ENCODE measurements around the gene OR12D1. TPM values are rescaled to one million over a fixed set of nuclear protein-coding genes. Genes with fewer than 3 reads are reported as not detected.
"Not testable (repeated sequence)": the region's sequence is repeated elsewhere in the genome, so short reads cannot be mapped to it uniquely, and the experiment has no call there.

The OR12D1 gene
- not detected in 2 replicates for total RNA-seq (2014; rRNA removed; shearing (Covaris generic))
- polyA plus RNA-seq (2015; cell fraction: cytosol; rRNA removed), result not detected in 2 replicates
- not detected in 2 replicates for polyA plus RNA-seq (2015; cell fraction: nucleus; rRNA removed)

GRCh38 chr6:29414588-29414987 is at the start of gene OR12D1:
Gene OR12D1 (plus strand): TSS chr6:29414928.
- in situ Hi-C loops (cut with HindIII; ENCODE audit: low pct_unique_long_range_greater_than_20kb, low sequenced_read_pairs), result no loop called here
- DNase-seq (ENCODE audit: low read depth, low spot score), result peak; percentile 50

GRCh38 chr6:29368765-29369164 is 46.0 kb upstream of the OR12D1 start, which contains the start of gene OR5V1:
Gene OR5V1 (minus strand): TSS chr6:29368865. CDS start chr6:29356195, 12,670 bp downstream.
- no peak for DNase-seq (ENCODE audit: low read depth, low spot score)
- in situ Hi-C loops (cut with HindIII; ENCODE audit: low pct_unique_long_range_greater_than_20kb, low sequenced_read_pairs), result no loop called here

DNA sequence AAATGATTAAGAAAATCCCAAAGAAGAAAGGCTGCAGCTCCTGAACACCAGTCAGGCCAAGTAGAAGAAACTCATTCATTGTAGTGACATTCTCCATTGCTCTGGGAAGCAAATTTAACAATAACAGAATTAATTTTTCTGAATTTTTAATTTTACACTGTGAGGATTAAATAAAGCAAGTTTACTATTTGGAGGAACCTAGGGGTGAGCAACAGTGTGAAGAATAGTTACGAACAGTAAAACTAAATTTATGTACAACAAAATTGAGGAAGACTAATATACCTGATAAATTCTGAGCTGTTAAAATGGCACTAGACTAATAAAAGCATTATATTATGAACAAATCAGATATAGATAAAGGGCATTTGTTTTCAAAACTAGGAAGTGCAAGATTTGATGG is 39.5 kb upstream of the OR12D1 start, which contains the start of gene OR12D3:
TSS of gene OR12D3 (minus strand) at position 101 of the 400 bp plus-strand sequence. CDS start at position 97, 4 bp downstream.
- in situ Hi-C loops (cut with HindIII; ENCODE audit: low pct_unique_long_range_greater_than_20kb, low sequenced_read_pairs), result no loop called here
- DNase-seq (ENCODE audit: low read depth, low spot score), result no peak

GRCh38 chr6:29376003-29376402 is 38.7 kb upstream of the OR12D1 start:
- in situ Hi-C loops (cut with HindIII; ENCODE audit: low pct_unique_long_range_greater_than_20kb, low sequenced_read_pairs), result no loop called here
- peak; percentile 60 for DNase-seq (ENCODE audit: low read depth, low spot score)

DNA sequence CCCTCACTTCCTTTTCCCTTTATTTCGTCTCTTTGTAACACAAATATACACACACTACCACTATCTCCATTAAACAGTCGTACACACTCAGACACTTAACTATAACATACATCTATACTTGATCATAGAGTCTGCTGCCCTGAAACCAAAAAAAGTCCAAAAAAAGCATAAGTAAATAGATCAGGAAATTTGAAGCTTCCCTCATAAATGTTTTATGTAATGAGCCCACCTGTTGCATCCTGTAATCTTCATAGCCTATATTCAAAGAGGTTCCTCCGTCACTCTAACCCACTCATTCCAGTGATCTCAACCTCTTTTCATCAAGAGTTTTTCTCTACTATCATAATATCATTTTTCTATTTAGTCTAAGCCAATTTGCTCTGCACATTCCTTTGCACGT is 26.2 kb upstream of the OR12D1 start:
- DNase-seq (ENCODE audit: low read depth, low spot score), result no peak
- in situ Hi-C loops (cut with HindIII; ENCODE audit: low pct_unique_long_range_greater_than_20kb, low sequenced_read_pairs), result no loop called here

DNA sequence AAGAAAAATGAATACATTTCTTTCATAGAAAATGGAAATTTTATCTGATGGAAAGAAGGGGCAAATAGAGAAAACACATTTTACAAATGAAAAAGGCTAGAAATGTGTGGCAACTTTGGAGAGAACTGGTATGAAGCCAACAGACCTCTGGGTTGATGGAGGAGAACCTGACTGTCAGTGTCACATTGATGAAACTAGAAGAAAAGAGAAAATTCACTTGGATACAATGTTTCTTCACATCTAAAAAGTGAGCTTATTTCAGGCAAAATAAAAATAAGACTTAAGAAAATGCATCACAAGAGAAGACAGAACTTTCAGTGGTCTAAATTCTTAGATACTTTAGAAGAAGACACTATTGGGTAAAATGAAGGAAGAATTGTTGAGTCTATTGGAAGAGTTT is 19.4 kb upstream of the OR12D1 start, which contains the start of gene OR12D2:
TSS of gene OR12D2 (plus strand) at position 301 of the 400 bp plus-strand sequence. CDS start 1,069 bp downstream, outside the sequence.
- in situ Hi-C loops (cut with HindIII; ENCODE audit: low pct_unique_long_range_greater_than_20kb, low sequenced_read_pairs), result no loop called here

GRCh38 chr6:29399525-29399924 is 15.2 kb upstream of the OR12D1 start:
- DNase-seq (ENCODE audit: low read depth, low spot score), result no peak
- in situ Hi-C loops (cut with HindIII; ENCODE audit: low pct_unique_long_range_greater_than_20kb, low sequenced_read_pairs), result no loop called here

More for the DNA sequence above, 19.4 kb upstream of the OR12D1 start, which contains the start of gene OR12D2:
- DNase-seq (ENCODE audit: low read depth, low spot score), result no peak

DNA sequence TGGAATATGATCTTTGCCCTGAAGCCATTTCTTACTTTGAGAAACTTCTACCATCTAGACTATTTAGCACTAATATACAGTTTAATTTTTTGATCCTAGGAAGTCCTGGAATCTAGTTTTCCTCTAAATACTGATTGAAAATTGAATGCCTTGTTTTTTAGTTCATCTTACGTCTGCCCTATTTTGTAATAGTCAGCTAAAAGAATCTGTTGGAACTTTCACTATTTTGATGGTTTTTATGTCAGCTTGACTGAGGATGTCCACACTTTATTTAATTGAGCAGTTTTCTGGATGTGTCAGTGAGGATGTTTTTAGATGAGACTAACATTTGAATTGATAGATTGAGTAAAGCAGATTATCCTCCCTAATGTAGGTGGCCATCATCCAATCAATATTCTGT is 10.9 kb upstream of the OR12D1 start:
- no peak for DNase-seq (ENCODE audit: low read depth, low spot score)
- in situ Hi-C loops (cut with HindIII; ENCODE audit: low pct_unique_long_range_greater_than_20kb, low sequenced_read_pairs), result no loop called here

GRCh38 chr6:29419516-29419915 is 4.8 kb downstream of the OR12D1 start:
- DNase-seq (ENCODE audit: low read depth, low spot score), result peak; percentile 95
- in situ Hi-C loops (cut with HindIII; ENCODE audit: low pct_unique_long_range_greater_than_20kb, low sequenced_read_pairs), result no loop called here

DNA sequence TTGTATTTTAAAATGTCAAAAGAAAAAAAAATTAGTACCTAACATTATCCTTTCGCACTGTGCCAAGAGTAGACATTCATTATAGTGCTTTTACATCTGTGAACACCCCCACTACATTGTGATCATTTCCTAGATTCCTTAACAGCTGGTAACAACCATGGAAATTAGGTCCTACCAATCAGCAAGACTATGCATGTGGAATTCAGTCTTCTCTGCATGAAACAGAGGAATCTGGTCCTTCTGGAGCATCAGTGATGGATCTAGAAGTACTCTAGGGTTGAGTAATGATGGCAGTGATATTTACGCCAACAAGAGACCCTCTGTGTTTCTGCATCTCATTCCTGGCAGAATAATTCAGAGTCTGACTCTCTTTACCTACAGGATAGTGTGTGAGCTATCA is 9.4 kb downstream of the OR12D1 start:
- DNase-seq (ENCODE audit: low read depth, low spot score), result no peak
- in situ Hi-C loops (cut with HindIII; ENCODE audit: low pct_unique_long_range_greater_than_20kb, low sequenced_read_pairs), result no loop called here

DNA sequence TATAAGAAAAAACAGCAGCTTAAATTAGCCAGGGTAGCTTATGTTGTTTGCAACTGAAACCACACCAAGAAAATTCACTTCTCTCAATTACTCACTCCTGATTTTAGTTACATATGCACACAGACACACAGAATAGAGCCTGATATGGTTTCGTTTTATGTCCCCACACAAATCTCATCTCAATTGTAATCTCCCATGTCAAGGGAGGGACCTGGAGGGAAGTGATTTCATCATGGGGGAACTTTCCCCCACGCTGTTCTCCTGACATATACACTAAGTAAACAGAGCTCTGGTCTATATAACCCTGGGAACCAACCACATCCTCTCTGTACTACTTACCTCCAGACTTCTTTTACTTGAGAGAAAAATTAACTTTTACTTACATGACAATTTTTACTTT is 9.8 kb downstream of the OR12D1 start:
- DNase-seq (ENCODE audit: low read depth, low spot score), result no peak
- in situ Hi-C loops (cut with HindIII; ENCODE audit: low pct_unique_long_range_greater_than_20kb, low sequenced_read_pairs), result no loop called here

DNA sequence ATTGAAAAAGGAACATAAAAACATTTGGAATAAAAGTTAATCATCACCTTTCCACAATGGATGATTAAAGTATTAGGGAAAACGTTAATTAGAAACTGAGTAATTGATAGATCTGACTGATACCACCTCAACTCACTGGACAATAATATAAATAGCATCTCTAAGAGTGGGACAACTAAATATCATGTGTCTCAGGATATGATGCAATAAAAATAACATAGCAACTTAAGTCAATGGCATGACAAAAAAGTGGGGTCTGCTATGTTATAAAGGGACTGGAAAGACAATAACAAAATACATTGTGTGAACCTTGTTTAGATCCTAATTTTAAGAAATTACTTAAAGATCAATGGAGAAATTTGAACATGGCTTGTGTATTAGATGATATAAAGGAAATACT is 10.3 kb downstream of the OR12D1 start:
- in situ Hi-C loops (cut with HindIII; ENCODE audit: low pct_unique_long_range_greater_than_20kb, low sequenced_read_pairs), result no loop called here
- DNase-seq (ENCODE audit: low read depth, low spot score), result no peak

- in situ Hi-C loops (cut with HindIII; ENCODE audit: low pct_unique_long_range_greater_than_20kb, low sequenced_read_pairs), result no loop called here
- peak; percentile 15 for DNase-seq (ENCODE audit: low read depth, low spot score)
Observed at GRCh38 chr6:29426654-29427053, 11.9 kb downstream of the OR12D1 start.

GRCh38 chr6:29436730-29437129 is 22.0 kb downstream of the OR12D1 start:
- in situ Hi-C loops (cut with HindIII; ENCODE audit: low pct_unique_long_range_greater_than_20kb, low sequenced_read_pairs); DNase-seq (ENCODE audit: low read depth, low spot score): not testable (repeated sequence)

DNA sequence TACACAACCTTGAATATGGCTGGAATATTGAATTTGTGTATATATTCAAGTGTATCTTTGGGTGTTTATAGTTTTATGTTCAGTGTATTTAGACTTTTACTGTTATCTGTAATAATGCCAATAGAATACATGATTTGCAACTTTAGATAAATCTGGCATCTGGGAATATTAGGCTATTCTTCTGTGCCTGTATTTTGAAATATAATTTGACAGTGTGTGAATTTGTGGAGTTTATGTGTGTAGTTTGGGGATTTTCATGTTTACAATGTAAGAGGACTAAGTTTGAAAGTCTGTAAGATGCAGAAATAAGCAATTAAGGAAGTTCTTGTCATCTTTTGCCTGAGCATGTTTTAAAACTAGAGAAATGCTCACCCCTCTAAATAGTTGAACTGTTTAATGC is 24.3 kb downstream of the OR12D1 start, which contains the start of gene OR10C1:
TSS of gene OR10C1 (plus strand) at position 301 of the 400 bp plus-strand sequence. CDS start 710 bp downstream, outside the sequence.
- in situ Hi-C loops (cut with HindIII; ENCODE audit: low pct_unique_long_range_greater_than_20kb, low sequenced_read_pairs), result no loop called here
- no peak for DNase-seq (ENCODE audit: low read depth, low spot score)

DNA sequence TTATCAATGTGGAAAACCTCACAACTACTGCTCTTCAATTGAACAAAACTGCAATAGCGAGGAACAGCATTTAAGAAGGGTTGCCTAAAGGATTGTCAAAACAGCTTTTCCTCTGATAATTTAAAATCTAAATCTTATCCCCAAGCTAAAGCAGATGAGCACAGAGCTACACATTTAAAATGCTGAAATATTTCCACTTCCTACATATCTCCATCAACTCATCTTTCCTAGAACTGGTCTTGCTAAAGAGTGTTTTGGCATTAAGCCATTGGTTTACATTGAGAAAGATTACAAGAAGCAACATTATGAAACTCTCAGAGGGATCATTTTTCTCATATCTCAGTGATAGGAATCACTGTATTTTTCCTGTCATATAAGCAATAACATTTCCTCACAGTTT is 28.0 kb downstream of the OR12D1 start:
- in situ Hi-C loops (cut with HindIII; ENCODE audit: low pct_unique_long_range_greater_than_20kb, low sequenced_read_pairs), result no loop called here

DNA sequence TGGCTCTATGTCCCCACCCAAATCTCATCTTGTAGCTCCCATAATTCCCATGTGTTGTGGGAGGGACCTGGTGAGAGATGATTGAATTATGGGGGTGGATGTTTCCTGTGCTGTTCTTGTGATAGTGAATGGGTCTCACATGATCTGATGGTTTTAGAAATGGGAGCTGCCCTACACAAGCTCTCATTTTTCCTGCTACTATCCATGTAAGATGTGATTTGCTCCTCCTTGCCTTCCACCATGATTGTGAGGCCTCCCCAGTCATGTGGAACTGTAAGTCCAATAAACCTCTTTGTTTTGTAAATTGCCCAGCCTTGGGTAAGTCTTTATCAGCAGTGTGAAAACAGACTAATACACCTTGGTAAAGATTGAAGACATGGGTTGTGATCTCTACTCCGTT is 29.3 kb downstream of the OR12D1 start:
- in situ Hi-C loops (cut with HindIII; ENCODE audit: low pct_unique_long_range_greater_than_20kb, low sequenced_read_pairs); DNase-seq (ENCODE audit: low read depth, low spot score): not testable (repeated sequence)

More for the DNA sequence above, 28.0 kb downstream of the OR12D1 start:
- no peak for DNase-seq (ENCODE audit: low read depth, low spot score)

GRCh38 chr6:29447670-29448069 is 32.9 kb downstream of the OR12D1 start:
- in situ Hi-C loops (cut with HindIII; ENCODE audit: low pct_unique_long_range_greater_than_20kb, low sequenced_read_pairs), result no loop called here
- no peak for DNase-seq (ENCODE audit: low read depth, low spot score)

DNA sequence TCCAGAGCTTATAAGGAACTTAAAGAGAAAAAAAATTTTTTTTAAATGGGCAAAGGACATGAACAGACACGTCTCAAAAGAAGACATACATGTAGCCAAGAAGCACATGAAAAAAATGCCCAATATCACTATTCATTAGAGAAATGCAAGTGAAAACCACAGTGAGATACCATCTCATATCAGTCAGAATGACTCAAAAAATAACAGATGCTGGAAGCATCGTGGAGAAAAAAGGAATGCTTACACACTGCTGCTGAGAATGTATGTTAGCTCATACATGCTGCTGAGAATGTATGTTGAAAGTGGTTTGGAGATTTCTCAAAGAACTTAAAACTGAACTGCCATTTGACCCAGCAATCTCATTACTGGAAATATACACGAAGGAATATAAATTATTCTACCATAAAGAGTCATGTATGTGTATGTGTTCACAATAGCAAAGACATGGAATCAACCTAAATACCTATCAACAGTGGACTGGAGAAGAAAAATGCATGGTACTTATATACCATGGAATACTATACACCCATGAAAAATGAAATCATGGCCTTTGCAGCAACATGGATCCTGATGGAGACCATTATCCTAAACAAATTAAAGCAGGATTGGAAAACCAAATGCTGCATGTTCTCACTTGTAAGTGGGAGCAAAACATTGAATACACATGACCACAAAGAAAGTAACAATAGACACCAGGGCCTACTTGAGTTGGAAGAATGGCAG is 36.9 kb downstream of the OR12D1 start:
- DNase-seq (ENCODE audit: low read depth, low spot score), result no peak
- in situ Hi-C loops (cut with HindIII; ENCODE audit: low pct_unique_long_range_greater_than_20kb, low sequenced_read_pairs), result no loop called here
